ENCODE data around the gene MICU2.

Gene MICU2

GRCh38 chr13:21483748-21484147 is 120.2 kb downstream of the MICU2 start:
- no peak for DNase-seq (ENCODE audit: low spot score)

- no peak for DNase-seq (ENCODE audit: low spot score)
Observed at GRCh38 chr13:21481359-21481758, 122.6 kb downstream of the MICU2 start.

GRCh38 chr13:21478881-21479808 is 124.8 kb downstream of the MICU2 start:
- DNase-seq (ENCODE audit: low spot score) = peak; percentile 74

- DNase-seq (ENCODE audit: low spot score) = peak; percentile 83
Observed at GRCh38 chr13:21476893-21477472, 127.0 kb downstream of the MICU2 start.

- no peak for DNase-seq (ENCODE audit: low spot score)
Observed at GRCh38 chr13:21475115-21475514, 128.9 kb downstream of the MICU2 start.

GRCh38 chr13:21470785-21471184 is 133.2 kb downstream of the MICU2 start:
- no peak for DNase-seq (ENCODE audit: low spot score)

- DNase-seq (ENCODE audit: low spot score) = no peak
Observed at GRCh38 chr13:21466527-21466926, 137.4 kb downstream of the MICU2 start.

GRCh38 chr13:21465710-21466160 is 138.2 kb downstream of the MICU2 start:
- DNase-seq (ENCODE audit: low spot score) = no peak

- DNase-seq (ENCODE audit: low spot score) = no peak
Observed at GRCh38 chr13:21463424-21463823, 140.5 kb downstream of the MICU2 start.

- no peak for DNase-seq (ENCODE audit: low spot score)
Observed at GRCh38 chr13:21461131-21461530, 142.8 kb downstream of the MICU2 start.

- peak; percentile 88 for DNase-seq (ENCODE audit: low spot score)
Observed at GRCh38 chr13:21458813-21459701, 144.9 kb downstream of the MICU2 start, which contains the start of gene ZDHHC20. TSS of gene ZDHHC20 (minus strand) at chr13:21459303. CDS start at chr13:21459171, 132 bp downstream.

GRCh38 chr13:21458451-21458812 is 145.5 kb downstream of the MICU2 start:
- peak; percentile 43 for DNase-seq (ENCODE audit: low spot score)

GRCh38 chr13:21453387-21454081 is 150.4 kb downstream of the MICU2 start:
- DNase-seq (ENCODE audit: low spot score) = no peak

GRCh38 chr13:21450936-21451335 is 153.0 kb downstream of the MICU2 start:
- DNase-seq (ENCODE audit: low spot score) = no peak

- no peak for DNase-seq (ENCODE audit: low spot score)
Observed at GRCh38 chr13:21446656-21447055, 157.3 kb downstream of the MICU2 start.

- no peak for DNase-seq (ENCODE audit: low spot score)
Observed at GRCh38 chr13:21445759-21446158, 158.2 kb downstream of the MICU2 start.

- no peak for DNase-seq (ENCODE audit: low spot score)
Observed at GRCh38 chr13:21443171-21443570, 160.8 kb downstream of the MICU2 start.

Data from CD4-positive, alpha-beta T cell treated with Interleukin-15 for 4 hours (primary cell).